ENCODE data around the gene ARHGAP24. TPM values are rescaled to one million over a fixed set of nuclear protein-coding genes. Genes with fewer than 3 reads are reported as not detected.

The ARHGAP24 gene
- total RNA-seq, 1 donor: 67.6 TPM

DNA sequence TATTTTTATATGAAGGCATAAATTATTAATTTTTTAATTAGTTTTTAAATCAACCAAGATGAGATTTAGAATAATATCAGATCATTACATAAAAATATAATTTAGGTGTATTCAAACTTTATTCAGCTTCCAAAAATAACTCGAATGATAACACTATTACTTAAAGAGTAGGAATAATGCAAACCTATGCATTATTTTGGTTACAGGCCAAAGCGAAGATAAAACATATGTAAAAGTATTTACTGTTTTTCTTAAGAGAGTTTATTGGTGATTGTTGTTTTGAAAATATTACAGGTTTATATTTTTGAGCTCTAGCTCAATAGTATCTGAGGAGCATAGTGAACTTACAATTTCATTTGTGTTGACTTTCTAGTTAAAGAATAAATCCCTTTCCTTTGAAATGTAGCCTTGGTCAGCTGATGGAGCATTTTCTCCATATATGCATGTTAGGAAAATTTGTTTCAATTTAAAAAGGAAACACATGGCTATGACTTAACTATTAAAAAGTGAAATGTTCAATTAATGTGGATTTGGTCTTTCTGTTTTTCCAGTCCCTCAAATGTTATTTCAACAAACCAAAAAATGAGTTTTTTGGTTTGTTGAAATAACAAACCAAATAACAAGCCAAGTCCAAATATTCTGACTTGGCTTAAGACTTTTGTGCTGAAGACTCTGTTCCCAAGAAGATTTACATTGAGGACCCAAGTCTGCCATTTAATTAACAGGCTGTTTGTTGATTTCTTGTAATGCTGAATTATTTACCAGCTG is 346.9 kb downstream of the ARHGAP24 start:
- no peak overlapping the region for H3K4me3 ChIP-seq (ENCODE audit: low read depth, low read length)
- DNase-seq (ENCODE audit: low read depth): no peak
- TF ChIP-seq, protein P1, sequence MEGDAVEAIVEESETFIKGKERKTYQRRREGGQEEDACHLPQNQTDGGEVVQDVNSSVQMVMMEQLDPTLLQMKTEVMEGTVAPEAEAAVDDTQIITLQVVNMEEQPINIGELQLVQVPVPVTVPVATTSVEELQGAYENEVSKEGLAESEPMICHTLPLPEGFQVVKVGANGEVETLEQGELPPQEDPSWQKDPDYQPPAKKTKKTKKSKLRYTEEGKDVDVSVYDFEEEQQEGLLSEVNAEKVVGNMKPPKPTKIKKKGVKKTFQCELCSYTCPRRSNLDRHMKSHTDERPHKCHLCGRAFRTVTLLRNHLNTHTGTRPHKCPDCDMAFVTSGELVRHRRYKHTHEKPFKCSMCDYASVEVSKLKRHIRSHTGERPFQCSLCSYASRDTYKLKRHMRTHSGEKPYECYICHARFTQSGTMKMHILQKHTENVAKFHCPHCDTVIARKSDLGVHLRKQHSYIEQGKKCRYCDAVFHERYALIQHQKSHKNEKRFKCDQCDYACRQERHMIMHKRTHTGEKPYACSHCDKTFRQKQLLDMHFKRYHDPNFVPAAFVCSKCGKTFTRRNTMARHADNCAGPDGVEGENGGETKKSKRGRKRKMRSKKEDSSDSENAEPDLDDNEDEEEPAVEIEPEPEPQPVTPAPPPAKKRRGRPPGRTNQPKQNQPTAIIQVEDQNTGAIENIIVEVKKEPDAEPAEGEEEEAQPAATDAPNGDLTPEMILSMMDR (IDR thresholded peaks at IDR 0.05; ENCODE audit: insufficient read depth, low read length): no peak

DNA sequence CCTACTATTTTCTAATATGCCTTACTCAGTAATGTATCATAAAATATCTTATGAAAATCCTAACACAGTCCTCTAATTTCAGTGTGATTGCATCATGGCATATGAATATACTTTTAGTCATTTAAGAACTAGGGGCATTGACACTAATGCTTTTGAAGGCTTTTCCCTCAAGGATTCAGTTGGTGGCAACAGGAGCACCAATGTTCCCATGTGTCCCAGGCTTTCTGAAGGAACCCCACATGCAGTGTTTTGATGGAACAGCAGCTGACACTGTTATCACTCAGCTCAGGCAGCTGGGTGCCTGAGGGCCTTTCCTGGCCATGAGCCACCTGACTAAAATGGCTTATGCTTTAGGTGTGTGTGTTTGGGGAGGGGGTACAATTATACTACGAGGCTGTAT is 348.3 kb downstream of the ARHGAP24 start:
- TF ChIP-seq, protein P1 (IDR thresholded peaks at IDR 0.05; ENCODE audit: insufficient read depth, low read length): no peak
- peak; percentile 84 for DNase-seq (ENCODE audit: low read depth)
- no peak overlapping the region for H3K4me3 ChIP-seq (ENCODE audit: low read depth, low read length)

DNA sequence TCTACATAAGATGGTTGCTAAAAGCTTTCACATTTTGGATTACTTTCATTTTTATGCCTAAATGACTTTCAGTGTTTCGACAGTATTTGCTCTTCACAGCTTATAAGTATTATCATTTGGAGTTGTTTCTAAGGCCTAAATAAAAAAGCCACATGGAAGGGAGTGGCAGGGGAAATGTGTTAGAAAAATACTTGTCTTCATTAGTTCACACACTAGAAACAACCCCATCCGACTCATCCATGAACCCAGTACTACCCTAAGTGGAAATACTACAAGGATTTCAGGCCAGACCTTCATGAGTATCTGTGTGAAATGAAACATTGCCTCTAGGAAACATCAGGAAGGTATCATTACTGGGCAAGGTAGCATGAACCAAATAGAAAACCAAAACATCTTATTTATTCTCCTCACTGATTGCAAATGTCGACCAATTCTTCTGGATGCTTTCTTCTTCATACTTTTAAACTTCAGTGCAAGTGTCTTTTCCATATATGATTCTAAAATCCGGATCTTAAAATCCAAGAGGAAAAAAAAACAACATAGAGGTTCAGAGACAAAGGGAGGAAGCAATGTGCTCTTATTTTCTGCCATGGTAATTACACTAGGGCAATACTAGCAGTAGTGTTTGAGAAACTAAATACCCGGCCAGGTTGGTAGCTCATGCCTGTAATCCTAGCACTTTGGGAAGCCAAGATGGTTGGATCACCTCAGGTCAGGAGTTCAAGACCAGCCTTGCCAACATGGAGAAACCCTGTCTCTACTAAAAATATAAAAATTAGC is 349.4 kb downstream of the ARHGAP24 start:
- DNase-seq (ENCODE audit: low read depth): peak; percentile 40
- peak overlapping the region; percentile 6 for H3K4me3 ChIP-seq (ENCODE audit: low read depth, low read length)
- TF ChIP-seq, protein P1 (IDR thresholded peaks at IDR 0.05; ENCODE audit: insufficient read depth, low read length): no peak

DNA sequence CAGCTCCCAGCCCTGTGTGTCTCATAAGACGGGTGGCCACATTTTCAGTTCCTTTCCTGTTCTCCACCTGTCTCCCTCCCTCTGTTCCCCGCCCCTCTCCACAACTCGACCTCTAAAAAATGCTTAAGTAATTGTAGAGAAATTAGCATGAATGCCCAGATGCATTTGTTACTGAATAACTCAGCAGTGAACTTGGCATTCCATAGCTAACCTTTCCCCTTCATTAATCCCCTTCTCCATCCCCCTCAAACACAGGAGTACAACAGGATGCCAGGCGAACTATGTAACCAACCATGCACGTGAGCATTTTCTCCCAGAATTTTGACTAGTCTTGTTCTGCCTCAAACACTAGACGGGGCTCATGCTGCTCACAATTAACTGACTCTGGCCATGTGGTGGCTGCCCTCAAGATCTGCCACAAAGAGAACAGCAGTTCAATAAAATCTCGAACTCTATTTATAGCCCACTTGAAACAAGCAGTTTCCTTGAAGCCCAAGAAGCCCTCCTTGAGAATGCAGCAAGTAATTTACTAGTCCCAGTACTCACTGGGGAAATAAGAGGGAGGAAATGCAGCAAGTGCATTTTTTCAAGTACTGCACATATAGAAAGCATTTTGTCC is 351.2 kb downstream of the ARHGAP24 start:
- peak; percentile 59 for DNase-seq (ENCODE audit: low read depth)
- H3K4me3 ChIP-seq (ENCODE audit: low read depth, low read length): no peak overlapping the region
- TF ChIP-seq, protein P1 (IDR thresholded peaks at IDR 0.05; ENCODE audit: insufficient read depth, low read length): peak; percentile 11

DNA sequence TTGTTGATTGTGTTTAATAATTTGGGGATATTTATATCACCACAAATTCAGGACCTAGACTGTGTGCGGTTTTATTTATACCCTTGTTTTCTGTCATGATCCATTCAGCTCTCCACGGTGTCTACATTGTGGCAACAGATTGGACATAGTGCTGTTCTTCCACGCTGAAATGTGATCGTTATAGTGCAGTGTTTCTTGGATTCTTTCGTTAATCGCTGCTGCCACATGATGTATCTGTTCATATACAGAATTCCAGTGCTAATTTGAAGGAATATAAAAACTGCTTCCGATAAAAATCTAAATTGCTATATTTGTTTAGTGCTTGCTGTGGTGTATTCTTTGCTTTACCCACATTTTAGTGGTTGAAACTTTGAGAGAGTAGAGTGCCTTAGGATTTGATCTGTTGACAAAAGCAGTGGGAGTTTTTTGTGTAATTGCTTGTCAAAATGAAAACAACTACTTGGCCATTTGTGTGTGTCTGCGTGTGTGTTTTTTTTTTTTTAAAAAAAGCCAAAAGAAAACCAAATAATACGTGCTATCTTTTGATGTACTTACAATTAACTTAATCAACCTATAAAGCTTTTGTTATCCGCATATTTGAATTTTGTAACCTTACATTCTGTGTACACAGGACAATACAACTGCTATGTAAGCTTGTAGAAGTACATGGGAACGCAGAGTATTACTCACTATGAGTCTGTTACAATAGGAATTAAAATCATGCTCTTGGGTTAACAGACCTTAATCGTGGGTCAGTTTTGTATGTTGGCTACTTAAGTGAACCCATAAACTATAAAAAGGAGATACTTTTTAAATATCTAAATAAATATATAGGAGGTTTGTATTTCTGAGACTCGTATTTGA is 353.3 kb downstream of the ARHGAP24 start:
- H3K4me3 ChIP-seq (ENCODE audit: low read depth, low read length): peak overlapping the region; percentile 56
- TF ChIP-seq, protein P1 (IDR thresholded peaks at IDR 0.05; ENCODE audit: insufficient read depth, low read length): no peak
- peak; percentile 62 for DNase-seq (ENCODE audit: low read depth)

Measured in fibroblast of the aortic adventitia (primary cell).